ENCODE measurements around the gene USP15.

DNA sequence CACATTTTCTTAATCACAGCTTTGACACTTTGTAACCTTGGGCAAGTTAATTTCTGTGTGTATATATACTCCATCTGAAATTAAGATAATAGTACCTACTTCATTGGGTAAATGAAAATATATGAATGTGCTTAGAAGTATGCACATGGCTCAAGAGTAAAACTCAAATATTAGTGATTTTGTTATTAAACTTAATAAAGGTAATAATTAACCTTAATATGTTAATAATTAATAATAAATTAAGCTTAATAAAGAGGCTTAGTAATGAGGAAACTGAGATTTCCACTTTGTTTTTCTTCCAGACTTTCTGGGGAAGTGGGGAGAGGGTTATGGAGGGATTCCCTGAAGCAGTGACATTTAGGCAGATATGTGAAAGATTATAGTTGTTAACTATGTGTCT lies 19.8 kb downstream of the USP15 start:
- TF ChIP-seq POLR2AphosphoS5 (IDR thresholded peaks at IDR 0.05; ENCODE audit: borderline replicate concordance, low read depth, low read length) = no peak
- no peak for TF ChIP-seq EZH2 (IDR thresholded peaks at IDR 0.05)
- TF ChIP-seq FOXP2 (optimal IDR thresholded peaks at IDR 0.05; ENCODE audit: control extremely low read depth, extremely low read length, insufficient read depth) = no peak

Measured in SK-N-MC (cell line).